ENCODE measurements around the gene EPO. TPM values are rescaled to one million over a fixed set of nuclear protein-coding genes. Genes with fewer than 3 reads are reported as not detected.
"Not testable (repeated sequence)": the region's sequence is repeated elsewhere in the genome, so short reads cannot be mapped to it uniquely, and the experiment has no call there.

The EPO gene
- total RNA-seq, 1 donor from 2014 or later = not detected

- DNase-seq = no peak
Observed at GRCh38 chr7:100736671-100737070, 16.4 kb downstream of the EPO start.

DNA sequence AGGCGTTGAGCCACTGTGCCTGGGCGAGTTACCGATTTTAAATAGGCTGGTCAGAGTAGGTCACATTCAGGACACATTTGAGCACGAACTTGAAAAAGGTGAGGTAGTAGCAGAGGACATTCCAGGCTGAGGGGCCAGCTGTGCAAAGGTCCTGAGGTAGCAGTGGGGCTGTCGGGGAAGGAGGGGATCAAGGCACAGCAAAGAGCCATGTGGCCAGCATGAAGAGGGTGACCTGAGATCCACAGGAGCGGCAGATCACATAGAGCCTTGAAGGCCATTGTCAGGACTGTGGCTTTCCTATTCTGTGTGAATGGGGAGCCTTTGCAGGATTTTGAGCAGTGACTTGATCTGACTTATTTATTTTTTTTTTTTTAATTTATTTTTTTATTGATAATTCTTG lies 19.7 kb downstream of the EPO start:
- DNase-seq = no peak

- DNase-seq = no peak
Observed at GRCh38 chr7:100744605-100745004, 24.3 kb downstream of the EPO start.

- DNase-seq = peak; percentile 60
Observed at GRCh38 chr7:100745184-100745583, 24.9 kb downstream of the EPO start.

- DNase-seq = no peak
Observed at GRCh38 chr7:100752994-100753393, 32.7 kb downstream of the EPO start.

DNA sequence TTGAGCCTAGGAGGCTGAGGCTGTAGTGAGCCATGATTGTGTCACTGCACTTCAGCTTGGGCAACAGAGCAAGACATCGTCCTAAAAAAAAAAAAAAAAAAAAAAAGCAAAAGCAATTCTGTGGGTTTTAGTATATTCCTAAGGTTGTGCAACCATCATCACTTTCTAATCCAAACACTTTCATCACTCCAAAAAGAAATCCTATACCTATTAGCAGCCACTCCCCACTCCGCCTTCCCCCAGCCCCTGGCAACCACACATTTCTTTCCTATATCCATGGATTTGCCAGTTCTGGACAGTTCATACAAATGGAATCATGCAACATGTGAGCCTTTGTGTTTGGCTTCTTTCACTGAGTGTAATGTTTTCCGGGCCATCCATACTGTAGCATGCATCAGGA lies 33.5 kb downstream of the EPO start:
- DNase-seq = no peak

DNA sequence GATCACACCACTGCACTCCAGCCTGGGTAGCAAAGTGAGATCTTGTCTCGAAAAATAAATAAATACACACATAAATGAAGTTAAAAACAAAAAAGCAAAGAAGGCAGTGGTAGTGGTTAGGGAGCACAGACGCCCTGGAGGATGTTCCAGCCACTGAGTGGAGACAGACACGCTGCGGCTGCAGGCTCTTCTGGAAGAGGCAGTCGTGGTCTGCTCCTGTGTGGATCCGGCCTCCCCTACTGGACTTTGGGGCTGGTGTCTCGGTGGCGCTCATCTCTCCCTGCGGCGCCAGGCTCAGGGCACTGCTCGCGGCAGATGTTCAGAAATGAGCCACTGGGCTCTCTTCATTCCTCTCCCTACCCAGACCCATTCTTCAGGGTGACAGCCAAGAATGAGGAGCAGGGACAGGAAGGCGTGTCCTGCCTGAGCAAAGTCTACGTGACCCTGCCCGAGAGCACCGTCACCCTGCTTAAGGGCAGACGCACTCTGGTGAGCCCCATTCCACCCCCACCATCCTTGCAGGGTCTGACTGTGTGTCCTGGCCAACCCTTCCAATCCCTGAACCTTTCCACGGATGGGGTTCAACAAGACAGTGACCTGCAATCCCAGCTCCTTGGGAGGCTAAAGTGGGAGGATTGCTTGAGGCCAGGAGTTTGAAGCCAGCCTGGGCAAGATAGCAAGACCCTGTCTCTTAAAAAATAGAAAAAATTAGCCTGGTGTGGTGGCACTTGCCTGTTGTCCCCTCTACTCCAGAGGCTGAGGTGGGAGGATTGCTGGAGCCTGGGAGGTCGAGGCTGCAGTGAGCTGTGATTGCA lies 39.3 kb downstream of the EPO start:
- no peak for DNase-seq

DNA sequence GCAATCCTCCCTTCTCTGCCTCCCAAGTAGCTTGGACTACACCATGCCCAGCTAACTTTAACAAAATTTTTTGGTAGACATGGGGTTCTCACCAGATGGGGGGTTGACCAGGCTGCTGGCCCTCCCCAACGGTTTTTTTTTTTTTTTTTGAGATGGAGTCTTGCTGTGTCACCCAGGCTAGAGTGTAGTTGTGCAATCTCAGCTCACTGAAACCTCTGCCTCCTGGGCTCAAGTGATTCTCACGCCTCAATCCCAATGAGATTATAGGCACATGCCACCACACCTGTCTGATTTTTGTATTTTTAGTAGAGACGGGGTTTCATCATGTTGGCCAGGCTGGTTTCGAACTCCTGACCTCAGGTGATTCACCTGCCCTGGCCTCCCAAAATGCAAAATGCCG lies 42.6 kb downstream of the EPO start:
- DNase-seq = not testable (repeated sequence)

DNA sequence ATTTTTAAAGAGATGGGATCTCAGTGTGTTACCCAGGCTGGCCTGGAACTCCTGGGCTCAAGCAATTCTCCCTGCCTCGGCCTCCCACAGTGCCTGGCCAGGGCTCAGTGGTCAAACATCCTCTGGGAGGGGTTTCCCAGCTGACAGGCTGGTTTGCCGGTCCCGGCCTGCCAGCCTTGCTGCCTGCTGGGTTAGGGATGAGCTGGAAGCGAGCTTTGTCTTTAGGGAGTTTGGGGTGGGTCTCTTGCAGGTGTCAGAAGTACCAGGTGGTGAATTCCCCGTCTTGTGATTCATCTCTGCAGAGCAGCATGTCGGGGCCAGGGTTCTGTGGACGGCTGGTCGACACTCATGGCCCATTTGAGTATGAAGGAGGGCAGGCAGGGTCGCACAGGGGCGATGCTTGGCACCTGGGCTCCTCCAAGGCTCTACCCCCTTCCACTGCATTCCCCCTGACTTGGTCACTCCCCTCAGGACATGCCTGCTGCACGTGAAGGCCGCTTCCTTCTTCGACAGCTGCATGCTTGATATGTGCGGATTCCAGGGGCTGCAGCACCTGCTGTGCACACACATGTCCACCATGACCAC lies 43.4 kb downstream of the EPO start:
- peak; percentile 15 for DNase-seq

DNA sequence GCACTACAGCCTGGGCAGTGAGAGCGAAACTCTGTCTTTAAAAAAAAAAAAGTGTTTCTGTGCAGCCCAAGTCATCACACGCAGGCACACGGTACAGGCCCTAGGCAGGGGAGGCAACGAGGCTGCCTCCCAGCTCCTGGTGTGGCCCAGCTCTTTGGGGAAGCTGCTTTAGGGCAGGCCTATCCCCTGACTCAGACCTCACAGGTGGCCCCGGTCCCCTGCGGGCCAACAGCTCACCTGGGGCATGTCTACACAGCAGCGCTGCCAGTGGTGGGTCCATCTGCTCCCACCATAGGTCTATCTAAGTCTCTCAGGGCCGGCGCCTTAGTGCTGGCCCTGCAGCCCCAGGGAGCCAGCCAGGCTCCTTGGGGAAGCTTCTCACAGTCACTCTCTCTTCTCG lies 44.6 kb downstream of the EPO start:
- DNase-seq = no peak

- no peak for DNase-seq
Observed at GRCh38 chr7:100765250-100765649, 45.0 kb downstream of the EPO start.

DNA sequence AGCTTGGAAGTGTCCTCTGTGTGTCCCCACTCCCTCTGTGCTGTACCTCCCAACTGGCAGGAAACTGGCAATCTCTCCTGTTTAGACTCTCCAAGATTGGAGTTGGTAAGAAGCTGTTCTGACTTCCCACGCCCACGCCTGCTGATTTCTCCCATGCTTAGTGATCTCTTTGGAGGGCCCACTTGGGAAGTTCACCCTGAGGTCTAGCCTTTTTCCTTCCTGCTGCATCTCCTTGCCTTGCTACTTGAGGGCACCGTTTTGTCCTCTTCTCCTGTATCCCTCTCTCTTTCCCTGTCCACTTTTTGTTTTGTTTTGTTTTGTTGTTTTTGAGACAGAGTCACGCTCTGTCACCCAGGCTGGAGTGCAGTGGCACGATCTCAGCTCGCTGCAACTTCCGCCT lies 48.5 kb downstream of the EPO start:
- no peak for DNase-seq

Other genes with a start within 250 kb of the EPO start
- gene TSC22D4, start 241.3 kb upstream of the EPO start, total RNA-seq = 25.2 TPM
- 2.3 TPM for gene NYAP1, start 236.5 kb upstream of the EPO start, total RNA-seq
- gene AGFG2, start 181.3 kb upstream of the EPO start, total RNA-seq = 7.6 TPM
- gene SAP25, start 146.6 kb upstream of the EPO start, total RNA-seq = 2.9 TPM
- gene LRCH4, start 134.3 kb upstream of the EPO start, total RNA-seq = 30.1 TPM
- 1.2 TPM for gene FBXO24, start 134.1 kb upstream of the EPO start, total RNA-seq
- gene PCOLCE, start 118.1 kb upstream of the EPO start, total RNA-seq = 88.0 TPM
- gene MOSPD3, start 107.9 kb upstream of the EPO start, total RNA-seq = 4.4 TPM
- 1.3 TPM for gene TFR2, start 78.9 kb upstream of the EPO start, total RNA-seq
- not detected for gene ACTL6B, start 64.0 kb upstream of the EPO start, total RNA-seq
- gene GNB2, start 46.7 kb upstream of the EPO start, total RNA-seq = 87.1 TPM
- 28.2 TPM for gene GIGYF1, start 26.2 kb upstream of the EPO start, total RNA-seq
- gene POP7, start 14.3 kb upstream of the EPO start, total RNA-seq = 23.1 TPM
- not detected for gene ZAN, start 13.1 kb downstream of the EPO start, total RNA-seq
- 49.1 TPM for gene EPHB4, start 107.1 kb downstream of the EPO start, total RNA-seq
- gene SLC12A9, start 132.2 kb downstream of the EPO start, total RNA-seq = 14.2 TPM
- 38.6 TPM for gene TRIP6, start 146.9 kb downstream of the EPO start, total RNA-seq
- 54.8 TPM for gene SRRT, start 154.6 kb downstream of the EPO start, total RNA-seq
- gene UFSP1, start 169.2 kb downstream of the EPO start, total RNA-seq = 2.7 TPM
- gene ACHE, start 175.4 kb downstream of the EPO start, total RNA-seq = 112 TPM
- not detected for gene MUC3A, start 229.1 kb downstream of the EPO start, total RNA-seq
- not detected for gene MUC12, start 249.1 kb downstream of the EPO start, total RNA-seq

Data from tongue (tissue), 2 donors.